Activated CD4-positive, CD25-positive, alpha-beta regulatory T cell treated with anti-CD3 and anti-CD28 coated beads, Interleukin-2, amount 50 U/mL, for 24 hours (primary cell): Measurements from ENCODE around the gene STX10.

Experiments used
- ATAC-seq, 2 donors: fragments of 150-1000 bp; cut with Tn5 transposase; one replicate each; pipeline ENCODE4 v1.10.0; 2021; ENCODE audit warnings: mild to moderate bottlenecking in 1 of 2, moderate library complexity in 1 of 2

STX10 gene

GRCh38 chr19:13119627-13120026, 30.5 kb downstream of the STX10 start:
- no peak for ATAC-seq

GRCh38 chr19:13118424-13119193, 31.6 kb downstream of the STX10 start:
- ATAC-seq, result peak; percentile 0 to 2

- peak; percentile 77 to 83 for ATAC-seq
Measured at GRCh38 chr19:13117772-13118423, 32.3 kb downstream of the STX10 start, which contains the start of gene NACC1. NACC1 (plus strand) TSS chr19:13118264; CDS start chr19:13135208, 16,944 bp downstream.

- peak in 1 of 2 donors; percentile 2 for ATAC-seq
Measured at GRCh38 chr19:13117176-13117771, 32.9 kb downstream of the STX10 start.

- peak; percentile 52 to 59 for ATAC-seq
Measured at GRCh38 chr19:13116282-13117175, 33.6 kb downstream of the STX10 start, which contains the start of gene TRMT1. TRMT1 (minus strand) TSS chr19:13116740; CDS start chr19:13116399, 341 bp downstream.

- ATAC-seq, result no peak
Measured at GRCh38 chr19:13115936-13116281, 34.3 kb downstream of the STX10 start.

GRCh38 chr19:13112555-13112954, 37.6 kb downstream of the STX10 start:
- no peak for ATAC-seq

GRCh38 chr19:13110099-13110610, 40.0 kb downstream of the STX10 start:
- no peak for ATAC-seq

DNA sequence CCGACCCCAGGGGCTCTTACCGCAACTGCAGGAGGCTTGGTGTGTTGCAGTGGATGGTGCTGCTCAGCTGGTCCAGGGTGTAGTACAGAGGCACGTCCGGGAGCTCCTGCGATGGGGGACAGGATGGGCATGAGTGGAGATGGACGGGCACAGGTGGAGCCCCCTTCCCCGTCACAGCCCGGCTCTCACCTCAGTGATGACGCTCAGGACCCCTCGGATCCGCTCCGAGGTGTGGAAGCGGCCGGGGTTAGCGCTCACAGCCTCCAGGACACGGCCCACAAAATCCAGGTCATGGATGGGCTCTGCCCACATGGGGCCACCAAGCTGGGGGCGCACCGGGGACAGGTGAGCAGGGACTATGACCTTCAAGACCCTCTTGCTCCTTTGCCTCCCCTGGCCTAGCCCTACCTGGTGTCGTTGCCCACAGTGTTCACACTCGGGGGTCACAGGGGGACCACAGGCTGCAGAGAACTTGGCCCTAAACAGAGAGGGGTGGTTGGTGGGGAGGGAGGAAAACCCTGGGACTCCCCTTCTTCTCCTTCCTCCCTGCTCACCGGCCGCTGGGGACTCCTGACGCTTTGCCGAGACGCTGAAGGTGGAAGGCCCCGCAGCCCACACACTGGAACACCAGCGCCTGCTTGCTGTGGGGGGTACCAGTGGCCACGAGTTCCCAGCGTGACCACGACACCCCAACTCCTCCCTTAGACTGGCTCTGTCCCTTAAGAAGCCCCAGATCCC, 40.6 kb downstream of the STX10 start:
- ATAC-seq, result no peak

GRCh38 chr19:13104848-13105711, 45.1 kb downstream of the STX10 start:
- ATAC-seq, result peak; percentile 5 to 19

GRCh38 chr19:13104360-13104847, 45.8 kb downstream of the STX10 start:
- peak; percentile 33 to 41 for ATAC-seq

DNA sequence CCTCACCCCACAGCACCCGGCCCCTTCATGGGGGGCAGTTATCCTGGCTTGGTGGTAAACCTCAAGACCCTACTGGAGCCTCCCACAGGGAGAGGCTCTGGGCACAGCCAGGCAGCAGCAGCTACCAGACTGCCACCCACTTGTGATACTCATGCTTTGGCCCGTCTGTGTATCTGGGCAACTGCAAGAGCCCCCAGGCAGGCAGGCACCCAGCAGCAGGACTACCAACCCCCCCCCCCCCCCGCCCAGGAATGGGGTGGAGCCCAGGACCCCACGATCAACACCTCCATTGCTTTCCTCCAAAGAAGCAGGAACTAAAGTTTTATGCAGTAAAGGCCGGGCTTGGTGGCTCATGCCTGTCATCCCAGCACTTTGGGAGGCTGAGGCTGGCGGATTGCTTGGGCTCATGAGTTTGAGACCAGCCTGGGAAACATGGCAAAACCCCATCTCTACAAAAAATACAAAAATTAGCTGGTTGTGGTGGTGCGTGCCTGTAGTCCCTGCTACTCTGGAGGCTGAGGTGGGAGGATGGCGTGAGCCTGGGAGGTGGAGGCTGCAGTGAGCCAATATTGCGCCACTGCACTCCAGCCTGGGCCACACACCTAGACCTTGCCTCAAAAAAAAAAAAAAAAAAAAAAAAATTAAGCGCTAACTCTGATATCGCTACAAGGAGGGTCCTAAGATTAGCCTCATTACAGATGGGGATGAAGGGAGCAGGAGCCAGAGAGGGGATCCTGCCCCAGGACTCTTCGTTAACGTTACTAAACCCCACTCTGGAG, 46.4 kb downstream of the STX10 start:
- ATAC-seq, result no peak

DNA sequence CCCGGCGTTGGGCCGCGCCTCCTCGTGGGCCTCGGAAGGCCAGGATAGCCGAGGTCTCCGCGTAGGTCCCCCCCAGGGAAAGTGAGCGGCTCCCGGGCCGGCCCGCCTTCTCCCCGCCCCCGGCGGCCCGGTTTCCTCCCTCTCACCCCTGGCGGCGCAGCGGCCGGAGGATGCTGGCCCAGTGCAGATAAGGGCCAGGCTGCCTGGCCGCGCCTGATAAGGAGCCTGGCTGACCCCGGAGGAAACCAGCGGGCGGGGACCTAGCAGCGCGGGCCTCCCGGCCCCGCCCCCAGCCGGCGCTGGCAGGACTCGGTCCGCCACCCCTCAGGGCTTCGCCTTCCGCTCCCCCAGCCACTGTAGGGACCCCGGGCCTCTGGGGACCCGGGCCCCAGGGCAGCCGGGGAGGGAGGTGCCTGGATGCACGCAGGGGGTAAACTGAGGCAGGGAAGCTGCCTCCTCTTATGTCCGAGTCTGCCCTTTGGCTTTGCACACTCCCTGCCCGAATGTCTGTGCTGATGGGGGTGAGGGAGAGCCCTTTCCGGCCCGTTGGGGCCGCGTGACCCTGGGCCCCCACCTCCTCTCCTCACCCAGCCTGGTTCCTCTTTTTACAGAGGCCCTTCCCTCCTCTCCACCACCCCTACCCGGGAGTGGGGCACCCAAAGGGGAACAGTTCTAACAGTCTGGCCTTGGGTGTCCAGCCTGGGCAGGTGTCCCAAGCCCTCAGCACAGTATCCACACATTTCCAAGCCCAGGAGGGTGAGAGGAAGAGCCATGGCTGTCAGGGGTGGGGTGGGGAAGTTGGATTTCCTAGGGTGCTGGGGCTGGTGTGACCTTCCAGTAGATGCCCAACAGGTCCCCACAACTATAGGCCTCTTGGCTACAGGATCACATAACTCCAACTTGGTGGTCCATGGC, 47.3 kb downstream of the STX10 start, which contains the start of gene LYL1:
Gene LYL1, minus strand, starts transcription at position 193 of the 915 bp plus-strand sequence. CDS start 1,687 bp downstream, outside the sequence.
- peak; percentile 14 to 22 for ATAC-seq

DNA sequence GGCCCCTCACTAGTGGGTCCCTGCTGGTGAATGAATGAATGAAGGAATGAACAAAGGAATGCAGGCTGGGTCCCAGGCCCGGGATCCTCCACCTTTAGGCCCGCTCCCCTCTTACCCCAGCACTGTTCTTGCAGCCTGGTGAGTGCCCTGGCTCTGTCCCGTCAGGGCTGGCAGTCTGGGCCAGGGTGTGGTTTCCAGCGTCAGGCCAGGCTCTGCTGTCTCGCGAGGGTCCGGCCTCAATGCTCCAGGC, 47.8 kb downstream of the STX10 start:
- no peak for ATAC-seq

GRCh38 chr19:13101590-13102415, 48.4 kb downstream of the STX10 start:
- no peak for ATAC-seq

GRCh38 chr19:13100841-13101589, 49.2 kb downstream of the STX10 start:
- ATAC-seq, result no peak

- ATAC-seq, result peak; percentile 77 to 81
Measured at GRCh38 chr19:13100031-13100588, 50.1 kb downstream of the STX10 start.
